Epithelial cell of proximal tubule (primary cell): Measurements from ENCODE around the gene CDK5RAP3. TPM values are rescaled to one million over a fixed set of nuclear protein-coding genes. Genes with fewer than 3 reads are reported as not detected.
A peak's percentile ranks its signal among the peaks of the same experiment; 100 is the strongest.

Experiments used
- DNase-seq: peaks from one replicate; pipeline ENCODE4 v3.0.0-alpha.2; 2011; ENCODE audit warnings: low read depth
- H3K4me3 ChIP-seq: 2 replicates; pipeline ENCODE4 v1.5.1; 2011; ENCODE audit warnings: low read depth, mild to moderate bottlenecking, low read length
- total RNA-seq: library from RNA; depleted of rRNA; stranded (reverse); fragments of >200 nt; gene quantifications from 2 replicates; pipeline ENCODE4 v1.2.3, GENCODE V29; 2015
- TF ChIP-seq, protein P1 (sequence below): conservative IDR thresholded peaks from 2 replicates; pipeline ENCODE4 v1.5.1; 2012; ENCODE audit warnings: low read depth, mild to moderate bottlenecking, low read length

Gene CDK5RAP3
- total RNA-seq, 1 donor from 2014 or later = 111 TPM

DNA sequence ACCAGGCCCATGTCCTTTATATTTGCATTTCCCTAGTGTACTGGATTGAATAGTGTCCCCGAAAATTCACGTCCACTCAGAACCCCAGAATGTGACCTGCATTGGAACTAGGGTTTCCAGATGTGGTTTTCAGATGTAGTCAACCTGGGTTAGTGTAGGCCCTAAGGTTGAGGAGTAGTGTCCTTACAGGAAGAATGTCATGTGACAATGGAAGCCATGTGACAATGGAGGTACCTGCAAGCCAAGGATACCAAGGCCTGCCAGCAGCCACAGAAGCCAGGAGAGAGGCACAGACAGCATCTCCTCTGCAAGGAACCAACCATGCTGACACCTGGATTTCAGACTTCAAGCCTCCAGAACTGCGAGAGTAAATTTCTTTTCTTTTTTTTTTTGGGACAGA, 8.0 kb upstream of the CDK5RAP3 start:
- TF ChIP-seq, protein P1, sequence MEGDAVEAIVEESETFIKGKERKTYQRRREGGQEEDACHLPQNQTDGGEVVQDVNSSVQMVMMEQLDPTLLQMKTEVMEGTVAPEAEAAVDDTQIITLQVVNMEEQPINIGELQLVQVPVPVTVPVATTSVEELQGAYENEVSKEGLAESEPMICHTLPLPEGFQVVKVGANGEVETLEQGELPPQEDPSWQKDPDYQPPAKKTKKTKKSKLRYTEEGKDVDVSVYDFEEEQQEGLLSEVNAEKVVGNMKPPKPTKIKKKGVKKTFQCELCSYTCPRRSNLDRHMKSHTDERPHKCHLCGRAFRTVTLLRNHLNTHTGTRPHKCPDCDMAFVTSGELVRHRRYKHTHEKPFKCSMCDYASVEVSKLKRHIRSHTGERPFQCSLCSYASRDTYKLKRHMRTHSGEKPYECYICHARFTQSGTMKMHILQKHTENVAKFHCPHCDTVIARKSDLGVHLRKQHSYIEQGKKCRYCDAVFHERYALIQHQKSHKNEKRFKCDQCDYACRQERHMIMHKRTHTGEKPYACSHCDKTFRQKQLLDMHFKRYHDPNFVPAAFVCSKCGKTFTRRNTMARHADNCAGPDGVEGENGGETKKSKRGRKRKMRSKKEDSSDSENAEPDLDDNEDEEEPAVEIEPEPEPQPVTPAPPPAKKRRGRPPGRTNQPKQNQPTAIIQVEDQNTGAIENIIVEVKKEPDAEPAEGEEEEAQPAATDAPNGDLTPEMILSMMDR = no peak
- no peak overlapping the region for H3K4me3 ChIP-seq
- no peak for DNase-seq

DNA sequence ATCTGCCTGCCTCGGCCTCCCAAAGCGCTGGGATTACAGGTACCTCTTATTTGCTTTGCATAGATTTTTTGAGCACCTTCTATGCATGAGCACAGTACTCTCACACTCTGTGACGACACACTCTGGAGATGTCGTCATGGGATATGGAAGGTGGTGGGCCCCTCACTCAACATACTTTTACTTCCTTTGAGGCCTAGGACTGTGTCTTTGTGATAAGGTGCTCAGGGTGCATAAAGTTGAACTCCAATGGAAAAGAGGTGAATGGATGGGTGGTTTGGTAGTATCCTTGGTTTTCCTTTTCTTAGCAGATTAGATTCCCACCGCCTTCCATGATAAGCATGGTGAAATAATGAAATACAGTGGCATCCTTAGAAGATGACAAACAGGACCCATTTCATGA, 6.1 kb upstream of the CDK5RAP3 start:
- no peak for DNase-seq
- H3K4me3 ChIP-seq = no peak overlapping the region
- TF ChIP-seq, protein P1 = no peak

DNA sequence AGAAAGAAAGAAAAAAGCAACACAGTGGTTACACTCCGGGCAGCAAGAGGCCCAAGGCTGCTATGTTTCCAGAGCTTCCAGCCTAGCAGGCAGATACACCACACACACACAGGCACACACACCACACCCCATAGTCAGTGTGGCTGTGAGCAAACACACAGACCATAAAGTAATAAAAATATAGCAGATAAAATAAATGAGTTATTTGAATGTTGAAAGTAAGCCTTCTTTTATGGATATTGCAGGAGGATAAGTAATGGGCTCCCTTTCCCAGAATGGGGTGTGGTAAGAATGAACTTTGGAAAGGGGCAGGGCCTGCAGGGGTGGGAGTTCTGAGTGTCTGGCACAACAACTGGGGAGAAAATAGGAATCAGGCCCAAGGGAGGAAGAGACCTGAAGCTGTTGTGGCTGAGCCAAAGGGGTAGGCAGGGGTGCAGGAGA, 4.8 kb upstream of the CDK5RAP3 start:
- H3K4me3 ChIP-seq = no peak overlapping the region
- DNase-seq = no peak
- TF ChIP-seq, protein P1 = no peak

DNA sequence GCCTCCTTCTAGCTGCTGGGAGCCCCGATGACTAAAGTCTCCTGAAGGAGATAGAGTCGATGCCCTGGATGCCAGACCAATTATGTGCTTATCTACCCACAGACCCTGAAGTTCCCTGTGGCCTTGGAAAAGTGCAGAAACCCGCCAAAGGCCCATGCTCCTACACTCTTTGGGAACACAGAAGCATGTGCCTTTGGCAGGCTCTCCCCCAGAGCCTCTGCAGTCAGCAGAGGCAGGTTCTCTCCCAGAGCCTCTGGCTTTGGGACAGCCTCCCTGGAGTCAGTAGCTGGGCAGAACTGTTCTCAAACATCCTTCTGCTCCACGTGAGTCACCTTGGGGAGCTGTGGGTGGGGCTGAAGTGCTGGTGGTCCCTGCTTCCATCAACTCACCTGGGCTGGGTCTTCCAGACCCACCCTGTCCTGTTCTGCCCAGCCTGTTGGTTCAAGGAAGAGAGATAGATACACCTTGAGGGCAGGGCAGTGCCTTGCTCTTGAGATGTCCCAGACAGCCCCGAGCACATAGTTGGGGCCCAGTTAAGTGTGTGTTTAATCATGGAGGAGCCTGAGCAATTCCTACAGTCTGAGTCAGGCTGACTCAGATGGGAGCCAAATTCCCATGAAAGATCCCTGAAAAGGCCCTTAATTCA, 3.2 kb upstream of the CDK5RAP3 start:
- peak; percentile 46 for DNase-seq
- H3K4me3 ChIP-seq = no peak overlapping the region
- TF ChIP-seq, protein P1 = no peak

DNA sequence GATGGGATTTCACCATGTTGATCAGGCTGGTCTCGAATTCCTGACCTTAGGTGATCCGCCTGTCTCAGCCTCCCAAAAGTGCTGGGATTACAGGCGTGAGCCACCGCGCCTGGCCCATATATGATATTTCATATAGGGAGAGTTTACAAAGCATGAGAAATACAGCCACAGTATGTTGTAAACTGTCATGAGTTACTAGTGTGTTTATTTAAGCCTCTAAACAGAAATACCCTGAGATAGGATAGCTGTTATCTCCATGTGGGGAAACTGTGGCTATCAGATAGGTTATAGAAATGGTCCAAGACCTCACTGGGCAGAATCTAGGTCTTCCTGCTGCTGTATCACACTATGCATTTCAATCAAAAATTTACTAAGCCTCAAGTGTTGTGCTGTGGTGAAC, 2.1 kb upstream of the CDK5RAP3 start:
- TF ChIP-seq, protein P1 = no peak
- DNase-seq = no peak
- no peak overlapping the region for H3K4me3 ChIP-seq

DNA sequence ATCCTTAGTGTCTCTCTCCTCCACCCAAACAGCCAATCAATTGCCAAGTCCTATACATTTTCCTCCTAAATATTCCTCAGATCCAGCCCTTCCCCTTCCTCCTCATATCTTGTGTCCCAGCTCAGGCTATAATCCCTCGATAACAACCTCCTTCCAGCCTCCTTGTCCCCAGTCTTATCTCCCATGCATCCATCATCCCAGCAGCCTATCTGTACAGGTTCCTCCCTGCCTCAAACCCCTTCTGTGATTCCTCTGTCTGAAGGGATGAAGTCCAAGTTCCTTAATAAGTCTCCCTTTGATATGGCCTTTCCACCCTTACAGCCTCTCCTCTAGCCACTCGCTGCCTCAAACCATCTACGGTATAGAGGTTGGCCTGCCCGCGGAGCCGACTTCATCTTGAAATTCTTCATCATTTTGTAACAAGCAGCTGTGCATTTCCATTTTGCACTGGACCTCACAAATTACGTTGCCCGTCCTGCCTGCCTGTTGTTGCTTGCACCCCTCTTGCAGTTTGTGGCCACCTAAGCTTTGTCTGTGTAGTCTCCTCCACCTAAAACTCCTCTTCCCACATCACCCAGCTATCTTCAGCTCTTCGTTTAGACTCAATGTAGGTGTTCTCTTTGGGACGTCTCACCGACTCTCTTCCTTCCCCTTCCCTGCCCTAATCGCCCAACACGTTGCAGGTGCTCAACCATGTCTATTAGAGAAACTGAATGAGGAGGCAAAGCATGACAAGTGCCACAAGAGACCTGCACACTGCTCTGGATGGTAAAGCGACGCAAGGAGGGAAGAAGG, 786 bp upstream of the CDK5RAP3 start:
- TF ChIP-seq, protein P1 = no peak
- H3K4me3 ChIP-seq = peak overlapping the region; percentile 19
- no peak for DNase-seq
